Glutamatergic neuron (in vitro differentiated cells): Measurements from ENCODE around the gene LPCAT1. TPM values are rescaled to one million over a fixed set of nuclear protein-coding genes. Genes with fewer than 3 reads are reported as not detected.

Source experiments
- DNase-seq: peaks from one replicate; pipeline ENCODE4 v3.0.0; 2022
- H3K27ac Mint-ChIP-seq: one replicate; pipeline ENCODE4 v1.8.0; 2020; ENCODE audit warnings: mild to moderate bottlenecking, mixed read lengths, inconsistent platforms; ENCODE audit not compliant: unreplicated experiment
- H3K27me3 Mint-ChIP-seq: one replicate; pipeline ENCODE4 v1.8.0; 2020; ENCODE audit warnings: mild to moderate bottlenecking, moderate library complexity, mixed read lengths, inconsistent platforms; ENCODE audit not compliant: unreplicated experiment
- H3K36me3 Mint-ChIP-seq: one replicate; pipeline ENCODE4 v1.8.0; 2020; ENCODE audit warnings: mild to moderate bottlenecking, mixed read lengths, inconsistent platforms; ENCODE audit not compliant: unreplicated experiment
- H3K4me1 Mint-ChIP-seq: one replicate; pipeline ENCODE4 v1.8.0; 2020; ENCODE audit warnings: mild to moderate bottlenecking, low read depth, mixed read lengths, inconsistent platforms; ENCODE audit not compliant: unreplicated experiment
- H3K4me3 Mint-ChIP-seq: one replicate; pipeline ENCODE4 v1.8.0; 2020; ENCODE audit warnings: mild to moderate bottlenecking, mixed read lengths, inconsistent platforms; ENCODE audit not compliant: unreplicated experiment
- H3K9me3 Mint-ChIP-seq: one replicate; pipeline ENCODE4 v1.8.0; 2020; ENCODE audit warnings: mild to moderate bottlenecking, moderate library complexity, mixed read lengths, inconsistent platforms; ENCODE audit not compliant: unreplicated experiment
- total RNA-seq: library from RNA; stranded (reverse); fragmentation: NEBNext Ultra II Directional; extraction: Animal tissue kit (Norgen Biotek cat#: 25700); gene quantifications from one replicate; pipeline ENCODE4 v1.2.1, GENCODE V29; 2021; ENCODE audit not compliant: unreplicated experiment
- TF ChIP-seq, protein P1 (sequence below): fragments of 200-600 bp; sonication (generic); IDR thresholded peaks from one replicate; pipeline ENCODE4 v1.5.0; 2021; ENCODE audit not compliant: partially characterized antibody, unreplicated experiment

Gene LPCAT1
- total RNA-seq, 1 donor from 2014 or later: 113 TPM

DNA sequence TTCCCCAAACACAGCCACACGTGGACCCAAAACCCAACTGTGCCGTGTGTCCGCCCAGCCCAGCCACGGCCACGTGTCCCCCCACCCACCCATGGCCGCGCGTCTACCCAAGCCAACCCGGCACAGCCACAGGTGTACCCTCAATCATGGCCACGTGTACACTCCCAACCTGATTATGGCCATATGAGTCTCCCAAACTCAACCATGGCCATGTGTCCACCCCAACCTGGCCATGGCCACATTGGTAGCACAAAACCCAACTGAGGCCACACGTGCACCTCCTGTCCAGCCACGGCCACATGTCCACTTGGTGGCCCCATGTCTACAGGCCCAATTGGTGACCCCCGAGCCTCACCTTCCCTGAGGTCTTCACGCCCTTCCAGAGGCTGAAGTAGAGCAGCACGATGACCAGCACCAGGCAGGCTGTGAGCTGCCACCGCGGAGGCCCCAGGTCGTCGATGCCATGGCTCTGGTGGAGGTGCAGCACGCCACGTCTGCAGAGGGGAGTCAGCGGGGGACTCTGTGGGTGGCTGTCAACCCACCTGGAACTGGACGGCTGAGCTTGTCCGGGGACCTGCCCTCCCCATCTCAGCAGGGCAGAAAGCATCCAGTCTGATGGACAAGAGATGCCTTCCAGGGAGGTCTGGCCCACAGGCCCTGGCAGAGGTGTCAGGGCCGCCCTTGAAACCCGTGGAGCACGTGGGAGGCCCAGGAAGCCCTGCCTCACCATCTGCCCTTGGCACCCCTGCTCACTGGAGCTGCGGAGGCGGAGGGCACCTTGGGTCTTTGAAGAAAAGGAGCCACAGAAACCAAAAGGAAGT, 102.0 kb downstream of the LPCAT1 start:
- TF ChIP-seq, protein P1, sequence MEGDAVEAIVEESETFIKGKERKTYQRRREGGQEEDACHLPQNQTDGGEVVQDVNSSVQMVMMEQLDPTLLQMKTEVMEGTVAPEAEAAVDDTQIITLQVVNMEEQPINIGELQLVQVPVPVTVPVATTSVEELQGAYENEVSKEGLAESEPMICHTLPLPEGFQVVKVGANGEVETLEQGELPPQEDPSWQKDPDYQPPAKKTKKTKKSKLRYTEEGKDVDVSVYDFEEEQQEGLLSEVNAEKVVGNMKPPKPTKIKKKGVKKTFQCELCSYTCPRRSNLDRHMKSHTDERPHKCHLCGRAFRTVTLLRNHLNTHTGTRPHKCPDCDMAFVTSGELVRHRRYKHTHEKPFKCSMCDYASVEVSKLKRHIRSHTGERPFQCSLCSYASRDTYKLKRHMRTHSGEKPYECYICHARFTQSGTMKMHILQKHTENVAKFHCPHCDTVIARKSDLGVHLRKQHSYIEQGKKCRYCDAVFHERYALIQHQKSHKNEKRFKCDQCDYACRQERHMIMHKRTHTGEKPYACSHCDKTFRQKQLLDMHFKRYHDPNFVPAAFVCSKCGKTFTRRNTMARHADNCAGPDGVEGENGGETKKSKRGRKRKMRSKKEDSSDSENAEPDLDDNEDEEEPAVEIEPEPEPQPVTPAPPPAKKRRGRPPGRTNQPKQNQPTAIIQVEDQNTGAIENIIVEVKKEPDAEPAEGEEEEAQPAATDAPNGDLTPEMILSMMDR: no peak
- DNase-seq: no peak
- H3K27ac Mint-ChIP-seq: no peak overlapping the region
- H3K36me3 Mint-ChIP-seq: peaks cover 37% of the 10 kb centered on the region
- no peak overlapping the region for H3K4me3 Mint-ChIP-seq
- peaks cover 8% of the 10 kb centered on the region for H3K27me3 Mint-ChIP-seq
- H3K9me3 Mint-ChIP-seq: peaks cover 14% of the 10 kb centered on the region
- H3K4me1 Mint-ChIP-seq: peaks cover 1% of the 10 kb centered on the region

- no peak overlapping the region for H3K4me3 Mint-ChIP-seq
- peaks cover 8% of the 10 kb centered on the region for H3K27me3 Mint-ChIP-seq
- peaks cover 1% of the 10 kb centered on the region for H3K4me1 Mint-ChIP-seq
- H3K36me3 Mint-ChIP-seq: peaks cover 30% of the 10 kb centered on the region
- no peak for DNase-seq
- TF ChIP-seq, protein P1: no peak
- no peak overlapping the region for H3K27ac Mint-ChIP-seq
- H3K9me3 Mint-ChIP-seq: peaks cover 19% of the 10 kb centered on the region
These were observed 103.3 kb downstream of the LPCAT1 start for GRCh38 chr5:1420211-1421195.

DNA sequence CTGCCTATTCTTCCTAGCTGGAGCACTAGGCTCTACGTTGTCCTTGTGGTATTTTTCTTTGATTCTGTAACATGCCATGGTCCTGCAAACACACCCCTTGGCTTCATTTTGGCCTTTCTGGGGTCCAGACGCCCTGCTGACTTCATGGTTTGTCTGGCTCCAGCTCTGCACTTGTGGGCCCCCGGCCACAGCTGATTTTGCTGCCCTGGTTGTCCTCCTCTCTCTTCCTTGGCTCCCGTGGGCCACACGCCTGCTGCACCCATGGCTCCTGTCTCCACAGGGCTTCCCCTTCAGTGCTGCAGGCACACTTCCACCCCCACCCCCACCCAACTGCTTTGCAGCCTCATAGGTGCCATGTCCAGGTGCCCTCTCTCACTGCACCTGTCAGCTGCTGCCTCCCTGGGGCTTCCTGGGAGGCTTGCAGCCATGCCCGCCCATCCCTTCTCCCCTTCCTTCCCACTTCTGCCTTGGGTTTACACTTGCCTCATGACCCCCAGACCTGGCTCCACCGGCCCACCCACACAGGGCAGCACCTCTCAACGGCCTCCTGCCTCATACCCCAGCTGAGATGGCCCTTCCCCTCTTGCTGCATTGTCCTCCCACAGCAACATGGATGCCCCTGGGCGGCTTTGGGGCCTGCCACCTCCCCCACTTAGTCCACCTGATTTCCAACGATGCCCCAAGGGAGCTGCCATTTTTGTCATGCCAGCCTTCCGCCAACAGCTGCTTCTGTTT, 104.1 kb downstream of the LPCAT1 start:
- Mint-ChIP-seq H3K4me1 (peaks cover 1% of the 10 kb centered on the region), H3K27me3 (peaks cover 8% of the 10 kb centered on the region), H3K9me3 (peaks cover 19% of the 10 kb centered on the region), H3K4me3 (no peak overlapping the region), H3K36me3 (peaks cover 24% of the 10 kb centered on the region), H3K27ac (no peak overlapping the region)
- TF ChIP-seq, protein P1: no peak
- DNase-seq: no peak

DNA sequence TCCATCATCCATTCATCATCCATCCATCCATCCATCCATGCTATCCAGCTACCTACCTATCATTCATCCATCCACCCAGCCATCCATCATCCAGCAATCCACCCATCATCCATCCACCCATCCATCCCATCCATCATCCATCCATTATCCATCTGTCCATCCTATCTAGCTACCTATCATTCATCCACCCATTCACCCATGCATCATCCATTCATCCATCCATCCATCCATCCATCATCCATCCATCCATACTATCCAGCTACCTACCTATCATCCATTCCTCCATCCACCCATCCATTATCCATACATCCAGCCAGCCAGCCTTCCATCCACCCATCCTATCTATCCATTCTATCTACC, 104.9 kb downstream of the LPCAT1 start:
- H3K4me3 Mint-ChIP-seq: no peak overlapping the region
- H3K36me3 Mint-ChIP-seq: peaks cover 24% of the 10 kb centered on the region
- DNase-seq: no peak
- H3K27ac Mint-ChIP-seq: no peak overlapping the region
- H3K27me3 Mint-ChIP-seq: peaks cover 8% of the 10 kb centered on the region
- peaks cover 3% of the 10 kb centered on the region for H3K4me1 Mint-ChIP-seq
- peaks cover 22% of the 10 kb centered on the region for H3K9me3 Mint-ChIP-seq
- TF ChIP-seq, protein P1: no peak
